Keratinocyte (primary cell): ENCODE data around the gene FBXO34. TPM values are rescaled to one million over a fixed set of nuclear protein-coding genes. Genes with fewer than 3 reads are reported as not detected.

Experiments used
- DNase-seq: peaks from one replicate; pipeline ENCODE4 v3.0.0-alpha.2; 2011; ENCODE audit warnings: low read depth, missing footprints, low spot score
- FAIRE-seq: peaks from 2 replicates; lab custom pipeline; 2011; peaks lifted over from hg19 to GRCh38; lab: Jason Lieb, UNC
- H2AFZ ChIP-seq: 2 replicates; pipeline ENCODE4 v1.6.0; 2012; ENCODE audit warnings: low read length, control low read depth, inconsistent platforms; ENCODE audit not compliant: control insufficient read depth
- H3K27ac ChIP-seq: 2 replicates; pipeline ENCODE4 v1.5.1; 2011; ENCODE audit warnings: low read length; ENCODE audit not compliant: control insufficient read depth, insufficient read depth
- H3K27me3 ChIP-seq: 3 replicates; pipeline ENCODE4 v1.6.0; 2011; ENCODE audit warnings: low read length; ENCODE audit not compliant: control insufficient read depth, insufficient read depth; ENCODE audit errors: extremely low read depth
- H3K36me3 ChIP-seq, 2 experiments: 2 replicates in 1 of 2; 3 replicates in 1 of 2; pipeline ENCODE4 v1.5.1; 2011; ENCODE audit warnings: low read length in 2 of 2, mild to moderate bottlenecking in 1 of 2; ENCODE audit not compliant: control insufficient read depth in 2 of 2, insufficient read depth in 2 of 2; ENCODE audit errors: extremely low read depth in 1 of 2
- H3K4me1 ChIP-seq: 3 replicates; pipeline ENCODE4 v1.5.1; 2011; ENCODE audit warnings: low read length; ENCODE audit not compliant: control insufficient read depth, insufficient read depth; ENCODE audit errors: extremely low read depth
- H3K4me2 ChIP-seq: 3 replicates; pipeline ENCODE4 v1.6.0; 2011; ENCODE audit warnings: low read depth, low read length; ENCODE audit not compliant: control insufficient read depth, insufficient read depth; ENCODE audit errors: extremely low read depth
- H3K4me3 ChIP-seq, 3 experiments: fragments of 200-600 bp in 1 of 3; sonication (generic) in 1 of 3; 2 replicates in 2 of 3; 3 replicates in 1 of 3; pipeline ENCODE4 v1.5.1; 2011 to 2016; ENCODE audit warnings: low read length in 3 of 3, mild to moderate bottlenecking in 3 of 3, control low read depth in 2 of 3, inconsistent platforms in 1 of 3, low read depth in 1 of 3, mixed read lengths in 1 of 3, mixed run types in 1 of 3, moderate library complexity in 1 of 3; ENCODE audit not compliant: control insufficient read depth in 2 of 3, insufficient read depth in 2 of 3; ENCODE audit errors: extremely low read depth in 1 of 3
- H3K79me2 ChIP-seq: 2 replicates; pipeline ENCODE4 v1.6.0; 2012; ENCODE audit warnings: low read length; ENCODE audit not compliant: control insufficient read depth, insufficient read depth
- H3K9ac ChIP-seq: 3 replicates; pipeline ENCODE4 v1.6.0; 2011; ENCODE audit warnings: low read length; ENCODE audit not compliant: control insufficient read depth, insufficient read depth; ENCODE audit errors: extremely low read depth
- H3K9me1 ChIP-seq: 3 replicates; pipeline ENCODE4 v1.6.0; 2011; ENCODE audit warnings: low read length; ENCODE audit not compliant: control insufficient read depth, insufficient read depth; ENCODE audit errors: extremely low read depth
- H3K9me3 ChIP-seq: 2 replicates; pipeline ENCODE4 v1.5.1; 2012; ENCODE audit warnings: low read depth, low read length; ENCODE audit not compliant: control insufficient read depth
- H4K20me1 ChIP-seq: 3 replicates; pipeline ENCODE4 v1.6.0; 2011; ENCODE audit warnings: low read length; ENCODE audit not compliant: control insufficient read depth, insufficient read depth; ENCODE audit errors: extremely low read depth
- CTCF ChIP-seq, 3 experiments: IDR thresholded peaks in 1 of 3; conservative IDR thresholded peaks in 1 of 3; optimal IDR thresholded peaks in 1 of 3; 2 replicates in 2 of 3; 3 replicates in 1 of 3; pipeline versions ENCODE3 to v1.5.1; 2011; ENCODE audit warnings: low read length in 3 of 3, mild to moderate bottlenecking in 3 of 3, moderate library complexity in 2 of 3, control low read depth in 1 of 3, inconsistent platforms in 1 of 3; ENCODE audit not compliant: insufficient read depth in 2 of 3; ENCODE audit errors: extremely low read depth in 1 of 3
- EZH2 ChIP-seq: IDR thresholded peaks from one replicate; pipeline ENCODE4 v1.6.1; 2012; ENCODE audit warnings: inconsistent platforms, mild to moderate bottlenecking, low read length, moderate library complexity
- dilution Hi-C: fragments of 300-500 bp; cut with MboI; formaldehyde crosslinking; loops from one replicate; pipeline ENCODE4 v1.7.0; 2020; ENCODE audit warnings: low sequenced_read_pairs; ENCODE audit not compliant: extremely low pct_ligation_motif_present
- polyA plus RNA-seq, 5 experiments: library from polyadenylated mRNA; depleted of rRNA in 3 of 5; stranded (reverse) in 3 of 5; stranded (forward) in 1 of 5; unstranded in 1 of 5; fragments of >200 nt; gene quantifications; 1 replicate in 1 of 5; 2 replicates in 3 of 5; 3 replicates in 1 of 5; pipeline versions ENCODE4 v1.2.1 to v1.2.3, GENCODE V29; 2011 to 2012; ENCODE audit warnings: missing spikeins in 2 of 5, low read depth in 1 of 5, low replicate concordance in 1 of 5

The FBXO34 gene
- polyA plus RNA-seq, 1 donor (not counting 4 experiments of a cell fraction or from before 2014, with no cell fraction given): 18.0 TPM

DNA sequence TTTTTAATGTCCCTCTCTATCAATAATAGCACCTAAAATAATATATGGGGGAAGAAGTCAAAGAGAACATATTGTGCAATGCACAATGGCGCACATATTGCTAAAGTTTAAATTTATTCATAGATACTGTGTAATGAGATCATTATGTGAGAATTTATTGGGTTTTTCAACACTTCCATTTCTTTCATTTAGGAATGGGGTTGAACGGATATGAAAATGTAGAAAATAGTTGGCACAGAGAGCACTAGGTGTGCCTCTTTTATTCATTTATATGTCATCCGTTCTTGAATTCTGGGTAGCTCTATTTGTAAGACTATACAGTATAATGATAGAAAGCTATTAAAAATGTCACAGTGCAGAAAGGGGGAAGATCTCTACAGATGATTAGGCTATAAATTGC is 76.5 kb downstream of the FBXO34 start:
- Histone ChIP-seq H3K4me1 (peaks cover 29% of the 10 kb centered on the region), H4K20me1 (peaks cover 6% of the 10 kb centered on the region), H2AFZ (no peak overlapping the region), H3K9me1 (no peaks in the 10 kb centered on the region), H3K27me3 (no peaks in the 10 kb centered on the region), H3K36me3 (peaks cover 9 to 12% of the 10 kb centered on the region in 2 experiments), H3K79me2 (peaks cover 27% of the 10 kb centered on the region), H3K27ac (no peak overlapping the region), H3K4me2 (peak overlapping the region; percentile 32), H3K9me3 (no peaks in the 10 kb centered on the region), H3K9ac (no peak overlapping the region), H3K4me3 (no peak overlapping the region)
- FAIRE-seq (no peak), DNase-seq (no peak)
- dilution Hi-C loops: no loop called here
- TF ChIP-seq CTCF (optimal IDR thresholded peaks at IDR 0.05 in 1 of 3, IDR thresholded peaks at IDR 0.05 in 1 of 3, conservative IDR thresholded peaks at IDR 0.05 in 1 of 3; ENCODE audit: extremely low read depth in 1 of 3, insufficient read depth in 2 of 3, low read length in 3 of 3) (no peak), EZH2 (no peak)

- TF ChIP-seq EZH2 (no peak), CTCF (optimal IDR thresholded peaks at IDR 0.05 in 1 of 3, IDR thresholded peaks at IDR 0.05 in 1 of 3, conservative IDR thresholded peaks at IDR 0.05 in 1 of 3; ENCODE audit: extremely low read depth in 1 of 3, insufficient read depth in 2 of 3, low read length in 3 of 3) (no peak)
- Histone ChIP-seq H2AFZ (peak overlapping the region; percentile 36), H3K27ac (peak overlapping the region; percentile 83), H3K4me3 (peak overlapping the region in 2 of 3 experiments; percentile 6 to 41), H3K36me3 (peaks cover 9 to 12% of the 10 kb centered on the region in 2 experiments), H3K4me2 (peak overlapping the region; percentile 69), H4K20me1 (peaks cover 5% of the 10 kb centered on the region), H3K79me2 (peaks cover 22% of the 10 kb centered on the region), H3K9me1 (no peaks in the 10 kb centered on the region), H3K9me3 (no peaks in the 10 kb centered on the region), H3K27me3 (no peaks in the 10 kb centered on the region), H3K9ac (peak overlapping the region; percentile 25), H3K4me1 (peaks cover 32% of the 10 kb centered on the region)
- dilution Hi-C loops: no loop called here
- FAIRE-seq: peak; percentile 92
- no peak for DNase-seq
Measured at GRCh38 chr14:55348766-55349453, 77.7 kb downstream of the FBXO34 start.
